ENCODE data around the gene GJC2.

- TF ChIP-seq CTCF (IDR thresholded peaks at IDR 0.05), result no peak
- TF ChIP-seq EP300 (IDR thresholded peaks at IDR 0.05), result no peak
Observed at GRCh38 chr1:228176024-228176395, 26.3 kb downstream of the GJC2 start.

All from gastroesophageal sphincter (tissue), 3 donors.